GM12878 (cell line): ENCODE data around the gene TADA1. TPM values are rescaled to one million over a fixed set of nuclear protein-coding genes. Genes with fewer than 3 reads are reported as not detected.
A peak's percentile ranks its signal among the peaks of the same experiment; 100 is the strongest.

Experiments used
- ATF3 ChIP-seq: IDR thresholded peaks from 2 replicates; pipeline ENCODE4 v1.6.1; 2011; ENCODE audit warnings: low read depth, mild to moderate bottlenecking, low read length, moderate library complexity, borderline replicate concordance; ENCODE audit errors: extremely low read depth
- CBX5 ChIP-seq: sonication (generic); IDR thresholded peaks from 2 replicates; pipeline ENCODE4 v1.6.1; 2016; ENCODE audit warnings: low read depth, moderate library complexity, mild to moderate bottlenecking, inconsistent platforms
- E2F8 ChIP-seq: fragments of 450-650 bp; IDR thresholded peaks from 2 replicates; pipeline ENCODE4 v1.6.1; 2018; ENCODE audit warnings: mild to moderate bottlenecking, low read depth, moderate library complexity; ENCODE audit not compliant: partially characterized antibody
- ETV6 ChIP-seq, 2 experiments: fragments of 450-650 bp in 1 of 2; IDR thresholded peaks in 1 of 2; conservative IDR thresholded peaks in 1 of 2; 2 replicates each; pipeline ENCODE4 v1.6.1; 2014; ENCODE audit warnings: antibody characterized with exemption in 1 of 2, borderline replicate concordance in 1 of 2, low read depth in 1 of 2, mild to moderate bottlenecking in 1 of 2, moderate library complexity in 1 of 2
- HDAC2 ChIP-seq: fragments of 200-600 bp; sonication (generic); IDR thresholded peaks from 2 replicates; pipeline ENCODE4 v1.6.1; 2017
- KDM1A ChIP-seq: fragments of 200-600 bp; sonication (generic); IDR thresholded peaks from 2 replicates; pipeline ENCODE4 v1.6.1; 2016; ENCODE audit warnings: borderline replicate concordance
- KLF5 ChIP-seq: fragments of 450-650 bp; IDR thresholded peaks from 2 replicates; pipeline ENCODE4 v1.6.1; 2014; ENCODE audit warnings: mild to moderate bottlenecking; ENCODE audit not compliant: partially characterized antibody
- NR2C2 ChIP-seq: IDR thresholded peaks from 2 replicates; pipeline ENCODE4 v1.6.1; 2011; ENCODE audit warnings: borderline replicate concordance, low read depth; ENCODE audit not compliant: control insufficient read depth, insufficient read length
- PML ChIP-seq: IDR thresholded peaks from 2 replicates; pipeline ENCODE4 v1.6.1; 2012; ENCODE audit warnings: low read length, inconsistent platforms
- POLR2AphosphoS2 ChIP-seq: IDR thresholded peaks from 2 replicates; pipeline ENCODE4 v1.6.1; 2011; ENCODE audit warnings: low read depth, mild to moderate bottlenecking, low read length, improper control_type of control experiment, moderate library complexity
- SIX5 ChIP-seq: IDR thresholded peaks from 2 replicates; pipeline ENCODE4 v1.6.1; 2011; ENCODE audit warnings: mild to moderate bottlenecking, low read depth, low read length, moderate library complexity; ENCODE audit not compliant: severe bottlenecking
- SKIL ChIP-seq: fragments of 450-650 bp; IDR thresholded peaks from 2 replicates; pipeline ENCODE4 v1.6.1; 2017; ENCODE audit warnings: mild to moderate bottlenecking, low read depth, inconsistent platforms; ENCODE audit not compliant: poor library complexity, severe bottlenecking
- SP1 ChIP-seq: IDR thresholded peaks from one replicate; pipeline ENCODE4 v1.6.1; 2011; ENCODE audit warnings: low read depth, low read length
- SPI1 ChIP-seq: IDR thresholded peaks from 2 replicates; pipeline ENCODE4 v1.6.1; 2011; ENCODE audit warnings: low read depth, mild to moderate bottlenecking, low read length, moderate library complexity, borderline replicate concordance; ENCODE audit not compliant: insufficient read depth
- SUZ12 ChIP-seq: fragments of 200-600 bp; sonication (generic); IDR thresholded peaks from one replicate; pipeline ENCODE4 v1.6.1; 2018; ENCODE audit warnings: antibody characterized with exemption, mild to moderate bottlenecking; ENCODE audit not compliant: unreplicated experiment
- TCF12 ChIP-seq: IDR thresholded peaks from 2 replicates; pipeline ENCODE4 v1.6.1; 2011; ENCODE audit warnings: low read depth, mild to moderate bottlenecking, low read length
- ZNF274 ChIP-seq: IDR thresholded peaks from one replicate; pipeline ENCODE4 v1.8.0; 2011; ENCODE audit not compliant: insufficient read length, insufficient read depth
- polyA plus RNA-seq, 11 experiments: library from polyadenylated mRNA; depleted of rRNA in 4 of 11; unstranded in 6 of 11; stranded (reverse) in 5 of 11; fragments of >200 nt; fragmentation: Nextera tagmentation in 4 of 11; fragmentation: Illumina TruSeq in 1 of 11; extraction: Ambion mirVana in 4 of 11; extraction: Trizol in 1 of 11; gene quantifications; 1 replicate in 1 of 11; 2 replicates in 10 of 11; pipeline versions ENCODE4 v1.2.1 to v1.2.3, GENCODE V29; 2011 to 2016; ENCODE audit warnings: inconsistent platforms in 2 of 11, missing spikeins in 2 of 11, low read depth in 1 of 11
- total RNA-seq, 4 experiments: library from RNA; depleted of rRNA in 3 of 4; stranded (reverse); fragments of >200 nt in 3 of 4; fragmentation: Illumina TruSeq in 1 of 4; extraction: Trizol in 1 of 4; gene quantifications; 2 replicates each; pipeline versions ENCODE4 v1.2.1 to v1.2.3, GENCODE V29; 2013 to 2021
- TF ChIP-seq, protein P1 (sequence below): fragments of 450-650 bp; IDR thresholded peaks from 2 replicates; pipeline ENCODE4 v1.6.1; 2017; ENCODE audit warnings: borderline replicate concordance
- TF ChIP-seq, protein P2 (sequence below): IDR thresholded peaks from 2 replicates; pipeline ENCODE4 v1.6.1; 2011; ENCODE audit warnings: mild to moderate bottlenecking, low read depth, low read length, moderate library complexity; ENCODE audit not compliant: insufficient replicate concordance
- TF ChIP-seq, protein P3 (sequence below): IDR thresholded peaks from 2 replicates; pipeline ENCODE4 v1.6.1; 2012; ENCODE audit warnings: low read depth, low read length, improper control_type of control experiment

Gene TADA1
- total and polyA plus RNA-seq, 10 of the 15 experiments (the other 5 are each of a cell fraction or from before 2014, with no cell fraction given): 15.2 to 38.6 (median 26.5) TPM

- no peak for TF ChIP-seq E2F8
- no peak for TF ChIP-seq ZNF274
- TF ChIP-seq SPI1: peak; percentile 16; the same call in 1 of the 2 replicates
- no peak for TF ChIP-seq SIX5
- TF ChIP-seq SUZ12: no peak
- TF ChIP-seq, protein P1, sequence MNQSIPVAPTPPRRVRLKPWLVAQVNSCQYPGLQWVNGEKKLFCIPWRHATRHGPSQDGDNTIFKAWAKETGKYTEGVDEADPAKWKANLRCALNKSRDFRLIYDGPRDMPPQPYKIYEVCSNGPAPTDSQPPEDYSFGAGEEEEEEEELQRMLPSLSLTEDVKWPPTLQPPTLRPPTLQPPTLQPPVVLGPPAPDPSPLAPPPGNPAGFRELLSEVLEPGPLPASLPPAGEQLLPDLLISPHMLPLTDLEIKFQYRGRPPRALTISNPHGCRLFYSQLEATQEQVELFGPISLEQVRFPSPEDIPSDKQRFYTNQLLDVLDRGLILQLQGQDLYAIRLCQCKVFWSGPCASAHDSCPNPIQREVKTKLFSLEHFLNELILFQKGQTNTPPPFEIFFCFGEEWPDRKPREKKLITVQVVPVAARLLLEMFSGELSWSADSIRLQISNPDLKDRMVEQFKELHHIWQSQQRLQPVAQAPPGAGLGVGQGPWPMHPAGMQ: no peak
- TF ChIP-seq PML: peak; percentile 80
- TF ChIP-seq, protein P2, sequence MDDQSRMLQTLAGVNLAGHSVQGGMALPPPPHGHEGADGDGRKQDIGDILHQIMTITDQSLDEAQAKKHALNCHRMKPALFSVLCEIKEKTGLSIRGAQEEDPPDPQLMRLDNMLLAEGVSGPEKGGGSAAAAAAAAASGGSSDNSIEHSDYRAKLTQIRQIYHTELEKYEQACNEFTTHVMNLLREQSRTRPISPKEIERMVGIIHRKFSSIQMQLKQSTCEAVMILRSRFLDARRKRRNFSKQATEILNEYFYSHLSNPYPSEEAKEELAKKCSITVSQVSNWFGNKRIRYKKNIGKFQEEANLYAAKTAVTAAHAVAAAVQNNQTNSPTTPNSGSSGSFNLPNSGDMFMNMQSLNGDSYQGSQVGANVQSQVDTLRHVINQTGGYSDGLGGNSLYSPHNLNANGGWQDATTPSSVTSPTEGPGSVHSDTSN: peak; percentile 37
- no peak for TF ChIP-seq POLR2AphosphoS2
- TF ChIP-seq NR2C2: no peak
- TF ChIP-seq, protein P3, sequence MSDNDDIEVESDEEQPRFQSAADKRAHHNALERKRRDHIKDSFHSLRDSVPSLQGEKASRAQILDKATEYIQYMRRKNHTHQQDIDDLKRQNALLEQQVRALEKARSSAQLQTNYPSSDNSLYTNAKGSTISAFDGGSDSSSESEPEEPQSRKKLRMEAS: peak; percentile 38; the same call in 1 of the 2 replicates
- TF ChIP-seq SKIL: peak; percentile 44
- TF ChIP-seq ATF3: peak; percentile 51; the same call in 1 of the 2 replicates
- 0 out of 2 replicates have a peak, but pooled peaks have one; percentile 23 for TF ChIP-seq TCF12
- peak; percentile 63 for TF ChIP-seq KLF5
- TF ChIP-seq ETV6 (conservative IDR thresholded peaks at IDR 0.05 in 1 of 2, IDR thresholded peaks at IDR 0.05 in 1 of 2; ENCODE audit: borderline replicate concordance in 1 of 2, low read depth in 1 of 2): no peak
- no peak for TF ChIP-seq KDM1A
- peak; percentile 87; the same call in 1 of the 2 replicates for TF ChIP-seq CBX5
- no peak for TF ChIP-seq HDAC2
- TF ChIP-seq SP1: peak; percentile 74
Measured at GRCh38 chr1:166875734-166876539, at the start of gene TADA1 (continued).
